ENCODE data around the gene TNNC1.
A peak's percentile ranks its signal among the peaks of the same experiment; 100 is the strongest.

TNNC1 gene

GRCh38 chr3:52458770-52459545, 5.1 kb upstream of the TNNC1 start:
- DNase-seq (ENCODE audit: low read depth in 2 of 2): no peak

- no peak for DNase-seq (ENCODE audit: low read depth in 2 of 2)
These were observed 4.4 kb upstream of the TNNC1 start for GRCh38 chr3:52458031-52458760.

GRCh38 chr3:52456800-52457183, 3.0 kb upstream of the TNNC1 start:
- no peak for DNase-seq (ENCODE audit: low read depth in 2 of 2)

GRCh38 chr3:52456169-52456799, 2.4 kb upstream of the TNNC1 start:
- no peak for DNase-seq (ENCODE audit: low read depth in 2 of 2)

GRCh38 chr3:52455283-52456168, 1.7 kb upstream of the TNNC1 start, which contains the start of gene NISCH:
Gene NISCH, plus strand, starts transcription at chr3:52455604. Its CDS starts 38 bp downstream, at chr3:52455642.
- DNase-seq (ENCODE audit: low read depth in 2 of 2): peak; percentile 91

- no peak for DNase-seq (ENCODE audit: low read depth in 2 of 2)
These were observed 1.1 kb upstream of the TNNC1 start for GRCh38 chr3:52454938-52455282.

- no peak for DNase-seq (ENCODE audit: low read depth in 2 of 2)
These were observed 553 bp upstream of the TNNC1 start for GRCh38 chr3:52454250-52454937.

GRCh38 chr3:52452570-52453221, 1.1 kb downstream of the TNNC1 start:
- no peak for DNase-seq (ENCODE audit: low read depth in 2 of 2)

- no peak for DNase-seq (ENCODE audit: low read depth in 2 of 2)
These were observed 1.7 kb downstream of the TNNC1 start for GRCh38 chr3:52452126-52452525.

- DNase-seq (ENCODE audit: low read depth in 2 of 2): no peak
These were observed 2.4 kb downstream of the TNNC1 start for GRCh38 chr3:52451237-52452083.

GRCh38 chr3:52450489-52451236, 3.2 kb downstream of the TNNC1 start:
- DNase-seq (ENCODE audit: low read depth in 2 of 2): no peak

- DNase-seq (ENCODE audit: low read depth in 2 of 2): no peak
These were observed 6.1 kb downstream of the TNNC1 start for GRCh38 chr3:52447512-52448355.

GRCh38 chr3:52446631-52447511, 7.0 kb downstream of the TNNC1 start:
- DNase-seq (ENCODE audit: low read depth in 2 of 2): peak; percentile 43 to 56

- no peak for DNase-seq (ENCODE audit: low read depth in 2 of 2)
These were observed 7.8 kb downstream of the TNNC1 start for GRCh38 chr3:52446042-52446441.

GRCh38 chr3:52444860-52445793, 8.7 kb downstream of the TNNC1 start, which contains the start of gene SEMA3G:
Gene SEMA3G, minus strand, starts transcription at chr3:52445103. Its CDS starts 76 bp downstream, at chr3:52445027.
- peak; percentile 72 to 76 for DNase-seq (ENCODE audit: low read depth in 2 of 2)
